Testis (tissue), 3 donors: ENCODE data around the gene UNC13D. TPM values are rescaled to one million over a fixed set of nuclear protein-coding genes. Genes with fewer than 3 reads are reported as not detected.

Experiments used
- DNase-seq: peaks from one replicate; pipeline ENCODE4 v3.0.0-alpha.2; 2019
- H3K27ac ChIP-seq, 2 donors: fragments of 200-600 bp; sonication (generic); one replicate each; pipeline ENCODE4 v1.5.1; 2019
- H3K27me3 ChIP-seq: fragments of 200-600 bp; sonication (generic); one replicate; pipeline ENCODE4 v1.5.1; 2019
- H3K36me3 ChIP-seq: fragments of 200-600 bp; sonication (generic); one replicate; pipeline ENCODE4 v1.5.1; 2017; ENCODE audit warnings: low read depth; ENCODE audit errors: missing control alignments
- H3K4me1 ChIP-seq: fragments of 200-600 bp; sonication (generic); one replicate; pipeline ENCODE4 v1.5.1; 2019
- H3K4me3 ChIP-seq, 2 donors: fragments of 200-600 bp; sonication (generic); one replicate each; pipeline ENCODE4 v1.5.1; 2017 to 2019
- H3K9me3 ChIP-seq: fragments of 200-600 bp; sonication (generic); one replicate; pipeline ENCODE4 v1.5.1; 2017
- POLR2A ChIP-seq: fragments of 450-650 bp; IDR thresholded peaks from one replicate; pipeline ENCODE4 v1.6.1; 2017; ENCODE audit warnings: antibody characterized with exemption, mild to moderate bottlenecking, moderate library complexity
- WGBS, 2 donors: methylation state at CpG; one replicate each; pipeline ENCODE4 v1.1.5; 2018; 5-methylcytosine and 5-hydroxymethylcytosine counted together
- intact Hi-C: fragments of 100-400 bp; cut with DNase I; formaldehyde crosslinking; loops from one replicate; pipeline ENCODE4 v1.15.1; 2023; ENCODE audit warnings: low total_unique reads
- polyA plus RNA-seq: library from polyadenylated mRNA; stranded (reverse); fragments of 350-450 nt; fragmentation: Illumina TruSeq; extraction: RNeasy Lipid Tissue Mini Kit (QIAGEN cat#74804); gene quantifications from one replicate; pipeline ENCODE4 v1.2.3, GENCODE V29; 2014; ENCODE audit warnings: low read depth, low replicate concordance; ENCODE audit not compliant: insufficient read depth
- total RNA-seq, 2 donors: library from RNA; depleted of rRNA; stranded (reverse); fragments of >200 nt; gene quantifications; one replicate each; pipeline ENCODE4 v1.2.3, GENCODE V29; 2016
- TF ChIP-seq, protein P1 (sequence below), 3 experiments: fragments of 450-650 bp in 2 of 3; fragments of 200-600 bp in 1 of 3; sonication (generic) in 1 of 3; IDR thresholded peaks; one replicate each; pipeline ENCODE4 v1.5.1; 2016 to 2019; ENCODE audit warnings: antibody characterized with exemption in 3 of 3, mild to moderate bottlenecking in 2 of 3, moderate library complexity in 1 of 3

The UNC13D gene
- total and polyA plus RNA-seq, 3 donors from 2014 or later, result 10.2 to 20.4 (median 15.0) TPM

DNA sequence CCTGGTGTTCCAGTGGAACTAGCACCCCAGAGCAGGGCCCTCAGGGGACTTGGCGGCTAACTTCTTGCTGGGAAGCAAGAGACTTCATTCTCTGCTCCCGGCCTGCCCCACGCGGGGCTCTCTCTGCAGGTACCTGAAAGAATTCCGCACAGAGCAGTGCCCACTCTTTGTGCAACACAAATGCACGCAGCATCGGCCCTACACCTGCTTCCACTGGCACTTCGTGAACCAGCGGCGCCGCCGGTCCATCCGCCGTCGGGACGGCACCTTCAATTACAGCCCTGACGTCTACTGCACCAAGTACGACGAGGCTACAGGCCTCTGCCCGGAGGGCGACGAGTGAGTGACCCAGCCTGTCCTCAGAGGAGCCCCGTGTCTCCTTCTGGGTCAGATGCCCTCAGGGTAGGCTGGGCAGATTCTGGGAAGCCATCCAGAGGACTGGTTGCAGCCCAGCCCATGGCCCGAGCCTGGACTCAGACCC is 34.5 kb downstream of the UNC13D start:
- H3K27me3 ChIP-seq, result no peaks in the 10 kb centered on the region
- H3K4me3 ChIP-seq, result no peak overlapping the region
- H3K9me3 ChIP-seq, result no peaks in the 10 kb centered on the region
- no peaks in the 10 kb centered on the region for H3K36me3 ChIP-seq
- intact Hi-C loops, result no loop called here
- TF ChIP-seq, protein P1, sequence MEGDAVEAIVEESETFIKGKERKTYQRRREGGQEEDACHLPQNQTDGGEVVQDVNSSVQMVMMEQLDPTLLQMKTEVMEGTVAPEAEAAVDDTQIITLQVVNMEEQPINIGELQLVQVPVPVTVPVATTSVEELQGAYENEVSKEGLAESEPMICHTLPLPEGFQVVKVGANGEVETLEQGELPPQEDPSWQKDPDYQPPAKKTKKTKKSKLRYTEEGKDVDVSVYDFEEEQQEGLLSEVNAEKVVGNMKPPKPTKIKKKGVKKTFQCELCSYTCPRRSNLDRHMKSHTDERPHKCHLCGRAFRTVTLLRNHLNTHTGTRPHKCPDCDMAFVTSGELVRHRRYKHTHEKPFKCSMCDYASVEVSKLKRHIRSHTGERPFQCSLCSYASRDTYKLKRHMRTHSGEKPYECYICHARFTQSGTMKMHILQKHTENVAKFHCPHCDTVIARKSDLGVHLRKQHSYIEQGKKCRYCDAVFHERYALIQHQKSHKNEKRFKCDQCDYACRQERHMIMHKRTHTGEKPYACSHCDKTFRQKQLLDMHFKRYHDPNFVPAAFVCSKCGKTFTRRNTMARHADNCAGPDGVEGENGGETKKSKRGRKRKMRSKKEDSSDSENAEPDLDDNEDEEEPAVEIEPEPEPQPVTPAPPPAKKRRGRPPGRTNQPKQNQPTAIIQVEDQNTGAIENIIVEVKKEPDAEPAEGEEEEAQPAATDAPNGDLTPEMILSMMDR (IDR thresholded peaks at IDR 0.05), result no peak
- TF ChIP-seq POLR2A, result no peak
- H3K27ac ChIP-seq, result peak overlapping the region in 1 of 2 donors; percentile 67
- WGBS, 2 donors, result 88 to 96% methylated on average over 10 to 24 of the region's 24 CpGs
- peaks cover 11% of the 10 kb centered on the region for H3K4me1 ChIP-seq
- DNase-seq, result no peak

DNA sequence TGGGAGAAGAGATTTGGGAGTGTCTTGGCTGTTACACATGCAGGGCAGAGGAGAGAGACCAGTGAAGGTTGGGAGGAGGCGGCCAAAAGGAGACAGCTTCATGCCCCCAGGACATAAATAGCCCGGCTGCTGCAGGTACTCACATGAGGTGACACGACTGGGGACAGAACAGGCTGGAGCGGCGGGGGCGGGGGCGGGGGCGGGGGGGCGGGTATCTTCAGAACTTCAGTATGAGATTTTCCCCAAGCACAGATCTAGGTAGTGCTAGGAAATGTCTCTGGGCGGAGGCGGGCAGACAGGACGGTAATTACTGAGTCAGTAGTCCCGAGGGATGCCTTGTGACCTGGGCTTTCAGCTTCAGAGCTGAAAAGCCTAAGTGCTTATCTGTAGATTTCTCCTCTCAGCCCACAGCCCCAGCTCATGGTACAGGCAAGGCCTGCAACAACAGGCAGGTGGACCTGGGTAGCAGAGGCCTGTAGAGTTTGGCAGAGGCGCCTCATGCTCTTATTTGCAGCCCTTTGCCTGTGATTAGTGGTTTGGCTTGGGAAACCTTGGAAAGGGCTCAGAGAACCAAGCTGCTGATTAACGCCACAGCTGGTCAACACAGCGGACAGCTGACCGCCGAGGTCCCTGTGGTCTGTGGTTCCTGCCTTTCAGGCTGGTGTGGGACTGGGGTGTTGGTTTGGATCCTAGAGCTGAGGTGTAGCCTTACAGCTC is 35.1 kb downstream of the UNC13D start:
- no peak for TF ChIP-seq POLR2A
- TF ChIP-seq, protein P1 (IDR thresholded peaks at IDR 0.05), result no peak
- Histone ChIP-seq H3K4me1 (peaks cover 11% of the 10 kb centered on the region), H3K4me3 (no peak overlapping the region), H3K27me3 (no peaks in the 10 kb centered on the region), H3K27ac (peak overlapping the region; percentile 9 to 67), H3K9me3 (no peaks in the 10 kb centered on the region), H3K36me3 (no peaks in the 10 kb centered on the region)
- intact Hi-C loops, result no loop called here
- peak; percentile 71 for DNase-seq
- whole genome bisulfite sequencing, 2 donors, result 63 to 70% methylated on average over 3 to 18 of the region's 18 CpGs

- no peaks in the 10 kb centered on the region for H3K36me3 ChIP-seq
- TF ChIP-seq POLR2A, result no peak
- TF ChIP-seq, protein P1 (IDR thresholded peaks at IDR 0.05), result no peak
- no peaks in the 10 kb centered on the region for H3K27me3 ChIP-seq
- DNase-seq, result no peak
- H3K9me3 ChIP-seq, result no peaks in the 10 kb centered on the region
- H3K4me1 ChIP-seq, result peaks cover 11% of the 10 kb centered on the region
- no peak overlapping the region for H3K4me3 ChIP-seq
- peak overlapping the region; percentile 9 to 58 for H3K27ac ChIP-seq
- WGBS, 2 donors, result 62 to 70% methylated on average over 4 of the region's 4 CpGs
- intact Hi-C loops, result no loop called here
These were observed 35.7 kb downstream of the UNC13D start for GRCh38 chr17:75808549-75808904.

GRCh38 chr17:75807861-75808260 is 36.3 kb downstream of the UNC13D start:
- intact Hi-C loops, result no loop called here
- Histone ChIP-seq H3K27ac (peak overlapping the region; percentile 9 to 58), H3K27me3 (no peaks in the 10 kb centered on the region), H3K4me3 (no peak overlapping the region), H3K36me3 (no peaks in the 10 kb centered on the region), H3K4me1 (peaks cover 11% of the 10 kb centered on the region), H3K9me3 (no peaks in the 10 kb centered on the region)
- TF ChIP-seq, protein P1 (IDR thresholded peaks at IDR 0.05), result no peak
- TF ChIP-seq POLR2A, result no peak
- 90 to 100% methylated on average over 3 of the region's 3 CpGs for WGBS, 2 donors
- no peak for DNase-seq
